Measurements from ENCODE around the gene CROCC2.

DNA sequence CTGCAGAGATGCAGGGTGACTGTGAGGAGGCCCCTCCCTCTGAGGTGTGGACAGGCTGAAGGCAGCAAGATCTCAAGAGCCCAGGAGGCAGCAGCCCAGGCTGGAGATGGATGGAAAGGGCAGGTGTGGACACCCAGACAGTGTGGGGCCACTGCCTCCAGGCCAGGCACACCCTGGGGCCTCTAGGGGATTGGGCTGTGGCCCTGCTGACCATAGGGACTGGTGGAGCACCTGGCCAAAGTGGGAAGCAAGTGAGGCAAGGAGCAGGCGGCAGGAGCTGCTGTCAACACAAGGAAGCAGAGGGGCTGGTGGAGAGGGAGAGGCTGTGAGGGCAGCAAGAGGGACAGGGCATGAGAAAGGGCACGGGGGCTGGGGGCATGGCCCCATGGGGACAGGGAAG is 103.1 kb downstream of the CROCC2 start:
- TF ChIP-seq CTCF (IDR thresholded peaks at IDR 0.05; ENCODE audit: insufficient read depth, low read length, poor library complexity, severe bottlenecking) (no peak), EZH2phosphoT487 (conservative IDR thresholded peaks at IDR 0.05; ENCODE audit: low read length) (no peak)
